Spleen (tissue), 11 donors: ENCODE results near the gene PPP1R9B. TPM values are rescaled to one million over a fixed set of nuclear protein-coding genes. Genes with fewer than 3 reads are reported as not detected.

Source experiments
- DNase-seq: peaks from one replicate; pipeline ENCODE4 v3.0.0-alpha.2; 2020
- H3K27ac ChIP-seq, 8 donors: fragments of 200-600 bp; sonication (generic) in 7 of 8; 1 replicate in 4 of 8; 2 replicates in 4 of 8; pipeline versions ENCODE4 v1.5.0 to v1.8.0; 2016 to 2021; ENCODE audit warnings: inconsistent platforms in 4 of 8, mild to moderate bottlenecking in 4 of 8, moderate library complexity in 1 of 8
- H3K27me3 ChIP-seq, 7 donors: fragments of 200-600 bp; sonication (generic) in 6 of 7; replicated peaks in 1 of 7; 1 replicate in 4 of 7; 2 replicates in 3 of 7; pipeline versions ENCODE4 v1.5.0 to v1.8.0; 2016 to 2021; ENCODE audit warnings: inconsistent platforms in 3 of 7, mild to moderate bottlenecking in 1 of 7
- H3K36me3 ChIP-seq, 6 donors: fragments of 200-600 bp; sonication (generic) in 5 of 6; 1 replicate in 4 of 6; 2 replicates in 2 of 6; pipeline versions ENCODE4 v1.5.0 to v1.8.0; 2016 to 2021; ENCODE audit warnings: inconsistent platforms in 2 of 6
- H3K4me1 ChIP-seq, 6 donors: fragments of 200-600 bp; sonication (generic) in 5 of 6; 1 replicate in 3 of 6; 2 replicates in 3 of 6; pipeline versions ENCODE4 v1.5.0 to v1.8.0; 2016 to 2021; ENCODE audit warnings: inconsistent platforms in 3 of 6
- H3K4me3 ChIP-seq, 8 donors: fragments of 200-600 bp; sonication (generic) in 7 of 8; 1 replicate in 4 of 8; 2 replicates in 4 of 8; pipeline versions ENCODE4 v1.5.0 to v1.8.0; 2016 to 2021; ENCODE audit warnings: inconsistent platforms in 4 of 8, mild to moderate bottlenecking in 4 of 8, moderate library complexity in 2 of 8
- H3K9me3 ChIP-seq, 8 donors: fragments of 200-600 bp; sonication (generic) in 7 of 8; 1 replicate in 4 of 8; 2 replicates in 4 of 8; pipeline versions ENCODE4 v1.5.0 to v1.8.0; 2016 to 2021; ENCODE audit warnings: inconsistent platforms in 4 of 8
- CTCF ChIP-seq, 11 experiments: fragments of 200-600 bp in 7 of 11; fragments of 450-650 bp in 4 of 11; sonication (generic) in 4 of 11; IDR thresholded peaks in 8 of 11; conservative IDR thresholded peaks in 3 of 11; 1 replicate in 7 of 11; 2 replicates in 4 of 11; pipeline versions ENCODE4 v1.4.0 to v1.8.0; 2016 to 2021; ENCODE audit warnings: antibody characterized with exemption in 11 of 11, inconsistent platforms in 4 of 11, mild to moderate bottlenecking in 1 of 11
- POLR2A ChIP-seq, 3 donors: fragments of 450-650 bp; IDR thresholded peaks; one replicate each; pipeline ENCODE4 v1.5.1; 2017; ENCODE audit warnings: antibody characterized with exemption in 3 of 3, mild to moderate bottlenecking in 1 of 3
- POLR2AphosphoS5 ChIP-seq, 3 donors: sonication (generic); formaldehyde crosslinking; IDR thresholded peaks; one replicate each; pipeline ENCODE4 v1.5.1; 2017; ENCODE audit warnings: antibody characterized with exemption in 3 of 3
- WGBS, 5 donors: extraction: QIAGEN DNeasy Blood & Tissue Kit in 3 of 5; methylation state at CpG; one replicate each; pipeline versions ENCODE4 v1.1.5 to v1.1.7; 2013 to 2018; 5-methylcytosine and 5-hydroxymethylcytosine counted together
- intact Hi-C: fragments of 100-400 bp; cut with DNase I; formaldehyde crosslinking; loops from one replicate; pipeline ENCODE4 v1.15.0; 2023; ENCODE audit warnings: low total_unique reads
- polyA plus RNA-seq, 3 donors: library from polyadenylated mRNA; stranded (reverse); fragments of 200-250 nt; gene quantifications; one replicate each; pipeline ENCODE4 v1.2.1, GENCODE V29; 2013
- total RNA-seq, 7 donors: library from RNA; depleted of rRNA in 3 of 7; stranded (reverse); fragments of >200 nt in 3 of 7; fragmentation: NEBNext Ultra II Directional in 4 of 7; extraction: Animal tissue kit (Norgen Biotek cat#: 25700) in 4 of 7; gene quantifications; one replicate each; pipeline versions ENCODE4 v1.1.0 to v1.2.1, GENCODE V29; 2016 to 2021
- donor health status: healthy with polysubstance abuse.
- donor health status: DM: no; HTN: no; CAD: no; lungs with moderate emphysema.
- donor health status: DM: no; HTN: no; CAD: no.
- donor health status: Bipolar disorder and iron deficiency.
- donor health status: healthy.
- donor health status: DM: no; HTN: no; CAD: no.
- donor health status: DM: yes; HTN: yes; CAD: no.

Gene PPP1R9B
- total and polyA plus RNA-seq, 10 donors = 30.0 to 136 (median 86.2) TPM

DNA sequence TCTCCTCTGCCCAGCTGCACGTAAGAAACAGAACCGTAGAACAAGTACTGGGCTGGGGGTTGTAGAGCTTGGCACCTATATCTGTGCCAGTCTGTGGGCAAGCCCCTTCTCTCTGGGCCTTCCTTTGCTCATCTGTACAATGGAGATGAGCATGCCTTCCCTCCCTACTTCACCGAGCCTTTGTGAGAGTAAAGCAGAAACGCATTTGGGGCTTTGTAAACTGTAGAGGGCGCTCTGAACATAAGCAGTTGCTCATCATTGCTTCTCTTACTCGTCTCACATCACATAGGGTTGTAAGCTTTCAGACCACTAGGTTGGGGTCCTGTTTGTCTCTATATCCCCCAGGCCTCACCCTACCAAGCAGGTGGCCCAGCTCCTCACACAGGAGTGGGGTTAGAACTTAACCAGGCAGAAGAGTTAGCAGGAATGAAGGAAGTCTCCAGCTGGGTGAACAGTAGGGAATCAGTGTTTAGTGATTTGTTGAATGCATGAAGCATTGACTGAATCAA lies 35.6 kb downstream of the PPP1R9B start:
- intact Hi-C loops = loop anchor here (10.0 kb wide), 1 partner anchor 180 kb away; no protein-coding TSS in a partner anchor
- DNase-seq = no peak
- Histone ChIP-seq H3K4me3 (no peak overlapping the region), H3K27ac (no peak overlapping the region), H3K36me3 (peaks cover 0 to 13% (median 5%) of the 10 kb centered on the region in 6 donors), H3K9me3 (no peaks in the 10 kb centered on the region), H3K4me1 (peaks cover 9 to 61% (median 33%) of the 10 kb centered on the region in 6 donors), H3K27me3 (peaks cover 0 to 57% (median 12%) of the 10 kb centered on the region in 7 donors)
- WGBS, 5 donors = 27 to 31% (median 29%) methylated on average over 6 of the region's 6 CpGs
- TF ChIP-seq POLR2AphosphoS5 (IDR thresholded peaks at IDR 0.05) (peak in 1 of 3 donors; percentile 8), CTCF (IDR thresholded peaks at IDR 0.05 in 8 of 11, conservative IDR thresholded peaks at IDR 0.05 in 3 of 11) (peak in 9 of 11 experiments; percentile 13 to 65 (median 47)), POLR2A (IDR thresholded peaks at IDR 0.05) (no peak)

DNA sequence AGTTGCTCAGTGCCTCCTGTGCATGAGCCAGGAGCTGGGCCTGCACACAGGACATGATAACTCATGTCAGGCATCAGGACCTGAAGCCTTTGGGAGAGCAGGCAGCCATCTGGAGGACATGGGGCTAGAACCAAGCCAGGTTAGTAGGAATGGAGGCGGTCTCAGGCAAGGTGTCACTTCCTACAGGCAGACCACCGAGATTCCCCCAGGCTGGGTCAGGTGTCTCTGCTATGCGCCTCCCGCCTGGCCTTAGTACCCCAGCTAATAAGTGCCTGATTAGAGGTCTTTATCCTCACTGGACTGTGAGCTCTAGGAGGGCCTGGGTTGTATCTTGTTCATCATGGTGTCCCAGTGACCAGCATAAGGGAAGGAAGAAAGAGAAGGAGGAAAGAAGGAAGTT lies 36.1 kb downstream of the PPP1R9B start:
- H3K27ac ChIP-seq = no peak overlapping the region
- no peaks in the 10 kb centered on the region for H3K9me3 ChIP-seq
- TF ChIP-seq POLR2A (IDR thresholded peaks at IDR 0.05) (no peak), CTCF (IDR thresholded peaks at IDR 0.05 in 8 of 11, conservative IDR thresholded peaks at IDR 0.05 in 3 of 11) (no peak), POLR2AphosphoS5 (IDR thresholded peaks at IDR 0.05) (no peak)
- peaks cover 9 to 61% (median 33%) of the 10 kb centered on the region in 6 donors for H3K4me1 ChIP-seq
- 78 to 92% (median 82%) methylated on average over 4 of the region's 4 CpGs for WGBS, 5 donors
- H3K27me3 ChIP-seq = peaks cover 0 to 55% (median 12%) of the 10 kb centered on the region in 7 donors
- intact Hi-C loops = loop anchor here (10.0 kb wide), 1 partner anchor 180 kb away; no protein-coding TSS in a partner anchor
- no peak for DNase-seq
- no peak overlapping the region for H3K4me3 ChIP-seq
- peaks cover 0 to 18% (median 10%) of the 10 kb centered on the region in 6 donors for H3K36me3 ChIP-seq

GRCh38 chr17:50113624-50114320 lies 36.7 kb downstream of the PPP1R9B start:
- H3K4me3 ChIP-seq = no peak overlapping the region
- H3K27ac ChIP-seq = peak overlapping the region in 2 of 8 donors; percentile 81 to 86
- H3K4me1 ChIP-seq = peaks cover 9 to 61% (median 33%) of the 10 kb centered on the region in 6 donors

GRCh38 chr17:50112694-50113093 lies 37.8 kb downstream of the PPP1R9B start:
- Histone ChIP-seq H3K4me3 (no peak overlapping the region), H3K27ac (peak overlapping the region; percentile 48 to 86 (median 77)), H3K4me1 (peaks cover 9 to 57% (median 31%) of the 10 kb centered on the region in 6 donors), H3K36me3 (peaks cover 0 to 36% (median 25%) of the 10 kb centered on the region in 6 donors), H3K9me3 (no peaks in the 10 kb centered on the region), H3K27me3 (peaks cover 0 to 40% (median 12%) of the 10 kb centered on the region in 7 donors)
- no peak for DNase-seq
- intact Hi-C loops = loop anchor here (10.0 kb wide), 1 partner anchor 182 kb away; no protein-coding TSS in a partner anchor
- 80 to 86% (median 84%) methylated on average over 17 of the region's 17 CpGs for WGBS, 5 donors
- TF ChIP-seq POLR2A (IDR thresholded peaks at IDR 0.05) (no peak), POLR2AphosphoS5 (IDR thresholded peaks at IDR 0.05) (peak in 2 of 3 donors; percentile 45 to 61)

More at GRCh38 chr17:50113624-50114320, 36.7 kb downstream of the PPP1R9B start:
- Histone ChIP-seq H3K36me3 (peaks cover 0 to 25% (median 16%) of the 10 kb centered on the region in 6 donors), H3K9me3 (no peaks in the 10 kb centered on the region), H3K27me3 (peaks cover 0 to 48% (median 12%) of the 10 kb centered on the region in 7 donors)
- 69 to 90% (median 87%) methylated on average over 7 of the region's 7 CpGs for WGBS, 5 donors
- intact Hi-C loops = loop anchor here (10.0 kb wide), 1 partner anchor 181 kb away; no protein-coding TSS in a partner anchor
- no peak for DNase-seq
- TF ChIP-seq POLR2AphosphoS5 (IDR thresholded peaks at IDR 0.05) (peak in 1 of 3 donors; percentile 60), POLR2A (IDR thresholded peaks at IDR 0.05) (no peak)
